NCI-H2227 (cell line): ENCODE results near the gene MYH1.
"Not testable (repeated sequence)": the region's sequence is repeated elsewhere in the genome, so short reads cannot be mapped to it uniquely, and the experiment has no call there.

ENCODE experiments used
- DNase-seq: peaks from one replicate; lab custom pipeline; 2025; ENCODE audit not compliant: unreplicated experiment; lab: John Stamatoyannopoulos, UW

Gene MYH1

GRCh38 chr17:10518271-10519037 lies at the start of gene MYH1:
Gene MYH1 (minus strand): TSS chr17:10518542. CDS start chr17:10516642, 1,900 bp downstream.
- no peak for DNase-seq

GRCh38 chr17:10563991-10564660 lies 45.8 kb upstream of the MYH1 start:
- no peak for DNase-seq

GRCh38 chr17:10558049-10558448 lies 39.7 kb upstream of the MYH1 start:
- no peak for DNase-seq

GRCh38 chr17:10557422-10557821 lies 39.1 kb upstream of the MYH1 start:
- DNase-seq, result no peak

- no peak for DNase-seq
Observed at GRCh38 chr17:10556301-10557005, 38.1 kb upstream of the MYH1 start.

GRCh38 chr17:10550014-10550413 lies 31.7 kb upstream of the MYH1 start:
- DNase-seq, result no peak

GRCh38 chr17:10549096-10549842 lies 30.9 kb upstream of the MYH1 start, which contains the start of gene MYH2:
Gene MYH2 (minus strand): TSS chr17:10549658. CDS start chr17:10547920, 1,738 bp downstream.
- DNase-seq, result no peak

- DNase-seq, result no peak
Observed at GRCh38 chr17:10547351-10547750, 29.0 kb upstream of the MYH1 start.

- not testable (repeated sequence) for DNase-seq
Observed at GRCh38 chr17:10543486-10543885, 25.1 kb upstream of the MYH1 start.

GRCh38 chr17:10541179-10541578 lies 22.8 kb upstream of the MYH1 start:
- not testable (repeated sequence) for DNase-seq

GRCh38 chr17:10532026-10532425 lies 13.7 kb upstream of the MYH1 start:
- no peak for DNase-seq

- DNase-seq, result no peak
Observed at GRCh38 chr17:10527419-10527818, 9.1 kb upstream of the MYH1 start.

GRCh38 chr17:10526517-10526916 lies 8.2 kb upstream of the MYH1 start:
- no peak for DNase-seq

- no peak for DNase-seq
Observed at GRCh38 chr17:10523064-10523463, 4.7 kb upstream of the MYH1 start.

GRCh38 chr17:10521949-10522348 lies 3.6 kb upstream of the MYH1 start:
- DNase-seq, result no peak

- DNase-seq, result no peak
Observed at GRCh38 chr17:10516638-10517037, 1.7 kb downstream of the MYH1 start.

GRCh38 chr17:10516065-10516464 lies 2.3 kb downstream of the MYH1 start:
- DNase-seq, result no peak

GRCh38 chr17:10513299-10514067 lies 4.9 kb downstream of the MYH1 start:
- DNase-seq, result no peak

GRCh38 chr17:10512856-10513255 lies 5.5 kb downstream of the MYH1 start:
- no peak for DNase-seq

GRCh38 chr17:10499950-10500349 lies 18.4 kb downstream of the MYH1 start:
- no peak for DNase-seq
